CD4-positive, CD25-positive, alpha-beta regulatory T cell (primary cell): Measurements from ENCODE around the gene CIBAR2. TPM values are rescaled to one million over a fixed set of nuclear protein-coding genes. Genes with fewer than 3 reads are reported as not detected.

Experiments used
- ATAC-seq, 2 donors: fragments of 150-1000 bp; cut with Tn5 transposase; one replicate each; pipeline ENCODE4 v1.10.0; 2021; ENCODE audit warnings: low read depth in 2 of 2, moderate number of reproducible peaks in 2 of 2, moderate library complexity in 1 of 2
- DNase-seq, 3 donors: peaks; one replicate each; pipeline versions ENCODE4 v3.0.0 to v3.0.0-alpha.2; 2012 to 2022; ENCODE audit warnings: mixed read lengths in 1 of 3
- H3K27ac ChIP-seq: one replicate; pipeline ENCODE4 v1.7.0; 2013; ENCODE audit warnings: mild to moderate bottlenecking, low read length; ENCODE audit not compliant: insufficient read depth, poor library complexity, severe bottlenecking
- H3K27me3 ChIP-seq: one replicate; pipeline ENCODE4 v1.7.0; 2013; ENCODE audit warnings: low read length; ENCODE audit not compliant: control insufficient read depth, insufficient read depth
- H3K36me3 ChIP-seq: one replicate; pipeline ENCODE4 v1.7.0; 2013; ENCODE audit warnings: mild to moderate bottlenecking, low read length, moderate library complexity; ENCODE audit not compliant: control insufficient read depth, insufficient read depth
- H3K4me1 ChIP-seq: 2 replicates; pipeline ENCODE4 v1.7.0; 2013; ENCODE audit warnings: mild to moderate bottlenecking, low read length; ENCODE audit not compliant: insufficient read depth, control insufficient read depth, poor library complexity, severe bottlenecking
- H3K4me3 ChIP-seq: one replicate; pipeline ENCODE4 v1.7.0; 2013; ENCODE audit warnings: low read depth, mild to moderate bottlenecking, low read length, moderate library complexity
- H3K9me3 ChIP-seq, 2 experiments: 1 replicate in 1 of 2; 2 replicates in 1 of 2; pipeline ENCODE4 v1.7.0; 2013; ENCODE audit warnings: low read length in 2 of 2, mild to moderate bottlenecking in 1 of 2, moderate library complexity in 1 of 2; ENCODE audit not compliant: control insufficient read depth in 2 of 2
- H3K27ac Mint-ChIP-seq, 3 donors: one replicate each; pipeline ENCODE4 v1.8.0; 2020 to 2022; ENCODE audit warnings: mild to moderate bottlenecking in 3 of 3, mixed read lengths in 3 of 3, moderate library complexity in 2 of 3
- H3K27me3 Mint-ChIP-seq: one replicate; pipeline ENCODE4 v1.8.0; 2022; ENCODE audit warnings: mild to moderate bottlenecking, mixed read lengths
- H3K36me3 Mint-ChIP-seq: one replicate; pipeline ENCODE4 v1.8.0; 2020; ENCODE audit warnings: mixed read lengths
- H3K4me1 Mint-ChIP-seq, 4 donors: one replicate each; pipeline ENCODE4 v1.8.0; 2020 to 2022; ENCODE audit warnings: mixed read lengths in 4 of 4, mild to moderate bottlenecking in 1 of 4
- H3K4me3 Mint-ChIP-seq, 4 donors: one replicate each; pipeline ENCODE4 v1.8.0; 2020 to 2022; ENCODE audit warnings: mild to moderate bottlenecking in 4 of 4, mixed read lengths in 4 of 4, moderate library complexity in 3 of 4
- H3K9me3 Mint-ChIP-seq, 7 donors: one replicate each; pipeline ENCODE4 v1.8.0; 2020 to 2022; ENCODE audit warnings: mixed read lengths in 7 of 7, mild to moderate bottlenecking in 3 of 7, moderate library complexity in 2 of 7
- polyA plus RNA-seq, 4 donors: library from polyadenylated mRNA; unstranded; fragments of 300-500 nt; fragmentation: Illumina TruSeq; gene quantifications; one replicate each; pipeline ENCODE4 v1.2.3, GENCODE V29; 2021
- total RNA-seq: library from RNA; stranded (reverse); gene quantifications from one replicate; pipeline ENCODE4 v1.2.3, GENCODE V29; 2022

The CIBAR2 gene
- total and polyA plus RNA-seq, 5 donors from 2014 or later = not detected

- Histone ChIP-seq H3K9me3 (no peaks in the 10 kb centered on the region), H3K36me3 (peaks cover 5% of the 10 kb centered on the region), H3K27me3 (no peaks in the 10 kb centered on the region), H3K4me1 (no peaks in the 10 kb centered on the region), H3K27ac (no peak overlapping the region), H3K4me3 (no peak overlapping the region)
- H3K27ac Mint-ChIP-seq = no peak overlapping the region
- no peaks in the 10 kb centered on the region for H3K27me3 Mint-ChIP-seq
- ATAC-seq (no peak), DNase-seq (no peak)
- H3K4me3 Mint-ChIP-seq = no peak overlapping the region
- H3K36me3 Mint-ChIP-seq = peaks cover 18% of the 10 kb centered on the region
- H3K4me1 Mint-ChIP-seq = peaks cover 0 to 9% (median 0%) of the 10 kb centered on the region in 4 donors
- peaks cover 0 to under 1% (median 0%) of the 10 kb centered on the region in 7 donors for H3K9me3 Mint-ChIP-seq
Observed at GRCh38 chr16:85081038-85081437, 31.2 kb downstream of the CIBAR2 start.

- no peaks in the 10 kb centered on the region for H3K9me3 ChIP-seq
- no peaks in the 10 kb centered on the region for H3K4me1 ChIP-seq
- Mint-ChIP-seq H3K4me1 (peaks cover 0 to 9% (median 0%) of the 10 kb centered on the region in 4 donors), H3K9me3 (peaks cover 0 to 2% (median 0%) of the 10 kb centered on the region in 7 donors), H3K4me3 (no peak overlapping the region), H3K27me3 (no peaks in the 10 kb centered on the region), H3K27ac (no peak overlapping the region), H3K36me3 (peaks cover 25% of the 10 kb centered on the region)
- H3K27ac ChIP-seq = no peak overlapping the region
- no peaks in the 10 kb centered on the region for H3K27me3 ChIP-seq
- peaks cover 5% of the 10 kb centered on the region for H3K36me3 ChIP-seq
- no peak for ATAC-seq
- DNase-seq = no peak
- H3K4me3 ChIP-seq = no peak overlapping the region
Observed at GRCh38 chr16:85079785-85080570, 32.3 kb downstream of the CIBAR2 start.

- peaks cover 5% of the 10 kb centered on the region for H3K36me3 ChIP-seq
- peaks cover 0 to 9% (median 0%) of the 10 kb centered on the region in 4 donors for H3K4me1 Mint-ChIP-seq
- no peaks in the 10 kb centered on the region for H3K9me3 ChIP-seq
- no peak overlapping the region for H3K4me3 Mint-ChIP-seq
- H3K27me3 Mint-ChIP-seq = no peaks in the 10 kb centered on the region
- H3K36me3 Mint-ChIP-seq = peaks cover 30% of the 10 kb centered on the region
- H3K27ac Mint-ChIP-seq = no peak overlapping the region
- no peaks in the 10 kb centered on the region for H3K27me3 ChIP-seq
- ATAC-seq = no peak
- no peak overlapping the region for H3K27ac ChIP-seq
- H3K4me1 ChIP-seq = no peaks in the 10 kb centered on the region
- H3K9me3 Mint-ChIP-seq = peaks cover 0 to 2% (median 0%) of the 10 kb centered on the region in 7 donors
- no peak overlapping the region for H3K4me3 ChIP-seq
- no peak for DNase-seq
Observed at GRCh38 chr16:85078952-85079351, 33.3 kb downstream of the CIBAR2 start.

GRCh38 chr16:85078226-85078625 lies 34.0 kb downstream of the CIBAR2 start:
- no peak for ATAC-seq
- no peaks in the 10 kb centered on the region for H3K27me3 Mint-ChIP-seq
- H3K27me3 ChIP-seq = no peaks in the 10 kb centered on the region
- peaks cover 0 to 5% (median 0%) of the 10 kb centered on the region in 4 donors for H3K4me1 Mint-ChIP-seq
- H3K4me3 Mint-ChIP-seq = no peak overlapping the region
- peaks cover 5% of the 10 kb centered on the region for H3K36me3 ChIP-seq
- no peak for DNase-seq
- no peak overlapping the region for H3K27ac ChIP-seq
- H3K4me3 ChIP-seq = no peak overlapping the region
- H3K9me3 Mint-ChIP-seq = peaks cover 0 to 2% (median 0%) of the 10 kb centered on the region in 7 donors
- peaks cover 30% of the 10 kb centered on the region for H3K36me3 Mint-ChIP-seq
- H3K4me1 ChIP-seq = no peaks in the 10 kb centered on the region
- H3K27ac Mint-ChIP-seq = no peak overlapping the region
- no peaks in the 10 kb centered on the region for H3K9me3 ChIP-seq

GRCh38 chr16:85077576-85078125 lies 34.6 kb downstream of the CIBAR2 start:
- Mint-ChIP-seq H3K27ac (no peak overlapping the region), H3K4me1 (peaks cover 0 to 3% (median 0%) of the 10 kb centered on the region in 4 donors), H3K4me3 (no peak overlapping the region), H3K36me3 (peaks cover 35% of the 10 kb centered on the region), H3K9me3 (peaks cover 0 to 2% (median 0%) of the 10 kb centered on the region in 7 donors), H3K27me3 (no peaks in the 10 kb centered on the region)
- DNase-seq (no peak), ATAC-seq (no peak)
- no peaks in the 10 kb centered on the region for H3K9me3 ChIP-seq
- no peak overlapping the region for H3K27ac ChIP-seq
- H3K4me1 ChIP-seq = no peaks in the 10 kb centered on the region
- no peak overlapping the region for H3K4me3 ChIP-seq
- no peaks in the 10 kb centered on the region for H3K27me3 ChIP-seq
- peaks cover 5% of the 10 kb centered on the region for H3K36me3 ChIP-seq

GRCh38 chr16:85077039-85077438 lies 35.2 kb downstream of the CIBAR2 start:
- no peaks in the 10 kb centered on the region for H3K4me1 ChIP-seq
- Mint-ChIP-seq H3K4me3 (no peak overlapping the region), H3K36me3 (peaks cover 35% of the 10 kb centered on the region), H3K9me3 (peaks cover 0 to 2% (median 0%) of the 10 kb centered on the region in 7 donors), H3K27ac (no peak overlapping the region), H3K27me3 (no peaks in the 10 kb centered on the region), H3K4me1 (no peaks in the 10 kb centered on the region)
- H3K36me3 ChIP-seq = peaks cover 5% of the 10 kb centered on the region
- no peak overlapping the region for H3K4me3 ChIP-seq
- DNase-seq (no peak), ATAC-seq (no peak)
- H3K9me3 ChIP-seq = no peaks in the 10 kb centered on the region
- H3K27me3 ChIP-seq = no peaks in the 10 kb centered on the region
- H3K27ac ChIP-seq = no peak overlapping the region

GRCh38 chr16:85075236-85075924 lies 36.9 kb downstream of the CIBAR2 start:
- Mint-ChIP-seq H3K4me1 (no peaks in the 10 kb centered on the region), H3K27me3 (no peaks in the 10 kb centered on the region), H3K4me3 (no peak overlapping the region), H3K9me3 (peaks cover 0 to 2% (median 0%) of the 10 kb centered on the region in 7 donors), H3K36me3 (peaks cover 44% of the 10 kb centered on the region), H3K27ac (no peak overlapping the region)
- Histone ChIP-seq H3K4me1 (no peaks in the 10 kb centered on the region), H3K27ac (no peak overlapping the region), H3K9me3 (no peaks in the 10 kb centered on the region), H3K36me3 (peaks cover 8% of the 10 kb centered on the region), H3K27me3 (no peaks in the 10 kb centered on the region), H3K4me3 (no peak overlapping the region)
- ATAC-seq (no peak), DNase-seq (no peak)
